ENCODE measurements around the gene APCS. TPM values are rescaled to one million over a fixed set of nuclear protein-coding genes. Genes with fewer than 3 reads are reported as not detected.

The APCS gene, protein sequence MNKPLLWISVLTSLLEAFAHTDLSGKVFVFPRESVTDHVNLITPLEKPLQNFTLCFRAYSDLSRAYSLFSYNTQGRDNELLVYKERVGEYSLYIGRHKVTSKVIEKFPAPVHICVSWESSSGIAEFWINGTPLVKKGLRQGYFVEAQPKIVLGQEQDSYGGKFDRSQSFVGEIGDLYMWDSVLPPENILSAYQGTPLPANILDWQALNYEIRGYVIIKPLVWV
- total RNA-seq, result not detected in 2 replicates

DNA sequence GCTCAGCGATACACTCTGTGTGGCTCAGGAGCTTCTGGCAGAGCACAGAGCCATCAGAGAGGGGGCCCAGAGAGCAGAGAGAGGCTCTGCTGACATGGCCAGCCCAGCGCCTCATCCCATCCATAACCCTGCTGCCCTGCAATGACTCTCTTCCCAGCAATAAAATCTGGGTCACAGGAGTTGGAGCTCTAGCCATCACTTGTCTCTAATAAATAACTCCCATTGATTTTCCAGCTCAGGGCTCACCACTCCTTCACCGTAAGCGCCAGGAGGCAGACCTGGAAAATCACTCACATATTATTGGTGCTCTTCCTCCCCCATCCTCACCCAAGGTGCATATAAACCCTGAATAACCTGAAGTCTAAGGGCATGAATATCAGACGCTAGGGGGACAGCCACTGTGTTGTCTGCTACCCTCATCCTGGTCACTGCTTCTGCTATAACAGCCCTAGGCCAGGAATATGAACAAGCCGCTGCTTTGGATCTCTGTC lies at the start of gene APCS:
TSS of gene APCS (plus strand) at position 366 of the 491 bp plus-strand sequence. CDS start at position 462, 96 bp downstream.
- H3K9me3 Mint-ChIP-seq, result peaks cover 4% of the 10 kb centered on the region
- no peak within 1 kb of the TSS for H3K27ac Mint-ChIP-seq
- H3K4me1 Mint-ChIP-seq, result no peaks in the 10 kb centered on the region
- no peaks in the 10 kb centered on the region for H3K27me3 Mint-ChIP-seq
- H3K4me3 Mint-ChIP-seq, result no peak within 1 kb of the TSS
- no peaks in the 10 kb centered on the region for H3K36me3 Mint-ChIP-seq (ENCODE audit: low read depth)
- intact Hi-C loops (cut with micrococcal nuclease), result no loop called here
- DNase-seq, result no peak

DNA sequence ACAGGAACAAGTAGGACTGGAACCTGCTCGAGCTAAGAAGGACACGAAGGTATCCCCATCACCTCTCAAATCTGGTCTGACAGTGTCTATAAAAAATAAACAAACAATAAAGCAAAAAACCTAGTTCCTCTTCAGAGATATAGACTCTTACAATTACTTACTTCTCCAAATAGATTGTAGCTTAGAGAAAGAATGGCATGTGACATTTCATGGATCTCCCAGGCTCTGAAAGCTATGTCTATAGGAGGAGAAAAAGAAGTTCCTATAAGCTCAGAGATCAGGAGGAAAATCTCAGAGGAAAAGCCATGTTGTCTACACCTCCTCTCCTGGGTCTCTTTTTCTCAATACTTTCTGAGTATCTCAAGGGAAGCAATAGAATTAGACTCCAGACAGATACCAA lies 39.5 kb upstream of the APCS start:
- intact Hi-C loops (cut with micrococcal nuclease), result no loop called here
- no peak for DNase-seq
- Mint-ChIP-seq H3K9me3 (no peaks in the 10 kb centered on the region), H3K36me3 (ENCODE audit: low read depth) (no peaks in the 10 kb centered on the region), H3K4me1 (no peaks in the 10 kb centered on the region), H3K27me3 (no peaks in the 10 kb centered on the region), H3K27ac (no peak overlapping the region), H3K4me3 (no peak overlapping the region)

DNA sequence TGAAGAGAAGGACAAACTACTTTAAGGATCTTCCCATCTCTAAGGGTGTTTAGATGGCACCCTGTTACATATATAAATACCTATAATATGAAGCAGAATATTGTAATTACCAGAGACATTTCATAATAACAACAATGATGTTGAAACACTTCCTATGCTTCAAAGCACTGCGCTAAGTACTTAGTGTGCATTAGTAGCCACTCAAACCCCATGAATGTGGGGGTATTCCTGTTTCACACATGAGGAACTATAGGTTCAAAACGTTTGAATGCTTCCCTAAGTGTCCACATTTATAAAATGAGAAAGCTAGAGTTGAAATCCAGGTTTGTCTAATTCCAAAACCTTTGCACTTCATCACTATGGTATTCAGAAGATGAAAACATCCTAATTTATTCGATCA lies 33.4 kb upstream of the APCS start:
- Mint-ChIP-seq H3K4me3 (no peak overlapping the region), H3K4me1 (no peaks in the 10 kb centered on the region), H3K36me3 (ENCODE audit: low read depth) (no peaks in the 10 kb centered on the region), H3K27ac (no peak overlapping the region), H3K27me3 (no peaks in the 10 kb centered on the region), H3K9me3 (no peaks in the 10 kb centered on the region)
- intact Hi-C loops (cut with micrococcal nuclease), result no loop called here
- DNase-seq, result no peak

DNA sequence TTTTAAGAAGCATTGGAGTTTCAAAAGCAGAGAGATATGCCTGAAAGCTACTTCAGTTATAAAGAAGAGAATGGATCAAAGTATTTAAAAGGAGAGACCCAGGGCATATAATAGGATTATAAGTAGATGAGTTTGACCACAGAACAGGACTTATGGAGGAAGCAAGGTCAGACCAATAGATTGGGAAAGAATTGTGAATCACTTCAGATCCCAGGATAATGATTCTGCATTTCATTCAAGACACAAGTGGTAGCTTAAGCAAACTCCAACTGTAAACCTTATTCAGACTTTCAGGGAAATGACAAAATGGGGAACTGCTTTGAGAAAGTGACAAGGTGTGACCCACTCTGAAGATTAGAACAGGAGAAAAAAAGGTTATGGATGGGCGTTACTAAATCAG lies 32.9 kb upstream of the APCS start:
- Mint-ChIP-seq H3K27me3 (no peaks in the 10 kb centered on the region), H3K4me3 (no peak overlapping the region), H3K9me3 (no peaks in the 10 kb centered on the region), H3K4me1 (no peaks in the 10 kb centered on the region), H3K27ac (no peak overlapping the region), H3K36me3 (ENCODE audit: low read depth) (no peaks in the 10 kb centered on the region)
- intact Hi-C loops (cut with micrococcal nuclease), result no loop called here
- DNase-seq, result no peak

DNA sequence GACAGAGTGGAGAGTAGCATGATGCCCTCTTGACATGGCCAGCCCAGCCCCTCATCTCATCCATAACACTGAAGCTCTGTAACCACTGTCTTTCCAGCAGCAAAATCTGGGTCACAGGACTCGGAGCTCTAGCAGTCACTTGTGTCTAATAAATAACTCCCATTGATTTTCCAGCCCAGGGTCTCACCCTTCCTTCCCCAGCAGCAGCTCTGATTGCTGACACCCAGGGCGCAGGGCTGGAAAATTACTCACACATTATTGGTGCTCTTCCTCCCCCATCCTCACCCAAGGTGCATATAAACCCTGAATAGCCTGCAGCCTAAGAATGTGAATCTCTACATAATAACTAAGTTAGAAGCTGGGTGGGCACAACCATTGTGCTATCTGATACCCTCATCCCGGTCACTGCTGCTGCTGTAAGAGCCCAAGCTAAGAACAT lies 30.7 kb upstream of the APCS start:
- DNase-seq, result no peak
- no peaks in the 10 kb centered on the region for H3K27me3 Mint-ChIP-seq
- H3K27ac Mint-ChIP-seq, result no peak overlapping the region
- intact Hi-C loops (cut with micrococcal nuclease), result no loop called here
- no peaks in the 10 kb centered on the region for H3K4me1 Mint-ChIP-seq
- no peaks in the 10 kb centered on the region for H3K36me3 Mint-ChIP-seq (ENCODE audit: low read depth)
- no peak overlapping the region for H3K4me3 Mint-ChIP-seq
- H3K9me3 Mint-ChIP-seq, result no peaks in the 10 kb centered on the region

DNA sequence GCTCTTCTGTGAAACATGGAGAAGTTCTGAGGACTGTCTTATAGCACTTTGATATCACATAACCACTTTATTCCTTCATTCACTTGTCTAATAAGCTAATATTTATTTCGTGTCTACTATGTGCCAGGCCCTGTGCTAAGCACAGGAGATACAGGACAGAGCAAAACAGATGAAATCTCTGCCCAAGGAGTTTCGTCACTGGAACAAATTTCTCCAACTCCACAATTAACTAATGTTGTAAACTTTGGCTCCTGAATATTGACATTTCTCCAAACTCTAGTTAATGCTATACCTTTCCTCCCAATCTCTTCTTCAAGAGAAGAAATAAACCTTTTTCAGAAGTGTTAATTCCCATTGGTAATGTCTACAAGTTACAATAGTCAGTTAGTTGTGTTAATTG lies 27.0 kb upstream of the APCS start:
- no peak overlapping the region for H3K27ac Mint-ChIP-seq
- no peaks in the 10 kb centered on the region for H3K4me1 Mint-ChIP-seq
- H3K36me3 Mint-ChIP-seq (ENCODE audit: low read depth), result no peaks in the 10 kb centered on the region
- no peak overlapping the region for H3K4me3 Mint-ChIP-seq
- no peaks in the 10 kb centered on the region for H3K9me3 Mint-ChIP-seq
- intact Hi-C loops (cut with micrococcal nuclease), result no loop called here
- no peak for DNase-seq
- H3K27me3 Mint-ChIP-seq, result no peaks in the 10 kb centered on the region

DNA sequence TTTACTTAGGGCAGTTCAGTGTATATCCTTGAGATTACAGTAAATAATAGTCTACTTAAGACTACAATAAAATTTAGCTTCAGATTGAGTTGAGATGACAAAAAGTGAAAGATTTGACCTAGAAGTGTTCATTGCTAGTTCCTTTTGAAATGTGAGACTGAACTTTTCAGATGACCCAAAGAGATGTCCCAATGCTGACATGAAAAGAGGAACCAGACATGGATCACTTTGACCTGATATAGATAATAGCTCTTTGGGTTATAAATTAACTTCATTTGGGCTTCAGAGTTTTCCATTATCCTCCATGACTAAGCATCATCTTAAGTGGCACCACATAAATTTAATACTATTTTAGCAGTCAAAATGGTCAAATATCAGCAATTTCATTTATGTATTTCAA lies 26.1 kb upstream of the APCS start:
- Mint-ChIP-seq H3K27ac (no peak overlapping the region), H3K4me3 (no peak overlapping the region), H3K27me3 (no peaks in the 10 kb centered on the region), H3K4me1 (no peaks in the 10 kb centered on the region), H3K36me3 (ENCODE audit: low read depth) (no peaks in the 10 kb centered on the region), H3K9me3 (no peaks in the 10 kb centered on the region)
- DNase-seq, result no peak
- intact Hi-C loops (cut with micrococcal nuclease), result no loop called here

DNA sequence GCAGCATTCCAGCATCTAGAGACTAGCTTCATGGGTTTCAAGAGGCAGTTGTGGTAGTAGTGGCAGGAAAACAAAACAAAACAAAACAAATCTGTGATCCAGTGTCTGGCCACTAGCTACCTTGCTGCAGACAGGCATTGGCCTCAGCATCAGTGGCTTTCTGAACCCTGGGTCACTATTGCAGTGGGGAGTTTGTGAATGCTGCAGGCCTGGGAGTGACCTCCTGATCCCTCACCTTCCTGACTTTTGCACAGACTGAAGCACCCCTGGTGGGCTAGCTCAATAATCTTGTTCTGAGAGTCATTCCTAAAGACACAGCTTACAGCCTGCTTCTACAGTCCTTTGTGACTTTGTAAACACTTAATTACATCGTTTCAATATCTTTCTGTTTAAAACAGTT lies 24.9 kb upstream of the APCS start:
- Mint-ChIP-seq H3K27ac (no peak overlapping the region), H3K9me3 (no peaks in the 10 kb centered on the region), H3K36me3 (ENCODE audit: low read depth) (no peaks in the 10 kb centered on the region), H3K27me3 (no peaks in the 10 kb centered on the region), H3K4me1 (no peaks in the 10 kb centered on the region), H3K4me3 (no peak overlapping the region)
- intact Hi-C loops (cut with micrococcal nuclease), result no loop called here
- no peak for DNase-seq

DNA sequence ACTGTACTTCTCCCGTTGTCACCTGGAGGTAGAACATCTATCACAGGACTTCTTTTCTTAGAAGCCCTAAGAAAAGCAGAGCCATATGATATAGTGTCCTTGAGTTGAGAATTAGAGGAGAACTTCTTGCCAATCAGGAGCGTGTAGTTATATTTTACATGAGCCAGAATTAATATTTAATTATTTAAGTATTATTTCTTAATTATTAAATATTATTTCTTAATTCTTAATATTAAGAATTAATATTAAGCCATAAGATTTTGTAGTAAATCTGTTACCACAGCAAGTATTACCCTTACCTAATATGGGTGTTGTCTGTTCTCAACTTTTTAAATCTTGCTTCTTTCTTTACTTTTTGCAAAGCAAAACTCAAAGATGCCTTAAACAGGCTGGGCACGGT lies 10.2 kb upstream of the APCS start:
- DNase-seq, result no peak
- H3K4me1 Mint-ChIP-seq, result no peaks in the 10 kb centered on the region
- no peaks in the 10 kb centered on the region for H3K27me3 Mint-ChIP-seq
- H3K36me3 Mint-ChIP-seq (ENCODE audit: low read depth), result no peaks in the 10 kb centered on the region
- no peaks in the 10 kb centered on the region for H3K9me3 Mint-ChIP-seq
- no peak overlapping the region for H3K27ac Mint-ChIP-seq
- H3K4me3 Mint-ChIP-seq, result no peak overlapping the region
- intact Hi-C loops (cut with micrococcal nuclease), result no loop called here

DNA sequence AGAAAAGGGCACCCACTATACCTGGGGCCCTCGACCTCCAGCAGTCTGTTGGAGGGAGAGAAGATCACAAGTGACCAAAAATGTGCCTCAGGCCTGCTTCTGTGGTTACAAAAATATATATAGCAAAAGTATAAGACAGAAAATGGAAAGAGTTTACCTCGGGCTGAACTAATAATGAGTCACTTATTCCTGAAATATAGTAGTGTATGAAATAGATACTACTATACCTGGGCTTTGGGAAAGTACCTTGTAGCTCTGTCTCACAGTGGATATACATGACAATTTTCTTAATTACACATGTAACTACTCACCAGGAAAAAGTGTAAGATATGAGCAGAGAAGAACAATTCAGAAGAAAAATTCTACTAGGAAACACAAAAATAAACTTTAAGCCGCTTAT lies 7.3 kb upstream of the APCS start:
- no peaks in the 10 kb centered on the region for H3K27me3 Mint-ChIP-seq
- H3K4me3 Mint-ChIP-seq, result no peak overlapping the region
- H3K27ac Mint-ChIP-seq, result no peak overlapping the region
- no peaks in the 10 kb centered on the region for H3K36me3 Mint-ChIP-seq (ENCODE audit: low read depth)
- DNase-seq, result no peak
- H3K4me1 Mint-ChIP-seq, result no peaks in the 10 kb centered on the region
- no peaks in the 10 kb centered on the region for H3K9me3 Mint-ChIP-seq
- intact Hi-C loops (cut with micrococcal nuclease), result no loop called here

DNA sequence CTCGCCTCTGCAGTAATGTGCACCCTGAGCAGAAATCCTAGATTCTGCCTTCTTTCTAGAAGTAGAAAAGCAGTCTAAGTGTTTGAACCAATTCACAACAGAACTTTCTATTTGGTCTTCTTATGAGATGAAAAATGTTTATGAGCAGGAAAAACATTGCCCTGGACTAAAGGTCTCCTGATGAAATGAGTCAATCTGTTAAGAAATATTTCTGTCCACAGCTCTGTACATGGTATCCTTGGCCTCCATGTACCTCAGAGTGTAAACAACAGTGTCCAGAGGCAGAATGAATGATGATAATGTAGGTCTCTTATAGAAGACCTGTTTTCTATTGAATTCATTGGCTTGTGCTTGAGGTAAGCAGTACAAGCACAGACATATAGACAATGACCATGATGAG lies 6.2 kb upstream of the APCS start:
- Mint-ChIP-seq H3K9me3 (no peaks in the 10 kb centered on the region), H3K36me3 (ENCODE audit: low read depth) (no peaks in the 10 kb centered on the region), H3K4me1 (no peaks in the 10 kb centered on the region), H3K27ac (no peak overlapping the region), H3K27me3 (no peaks in the 10 kb centered on the region), H3K4me3 (no peak overlapping the region)
- intact Hi-C loops (cut with micrococcal nuclease), result no loop called here
- DNase-seq, result no peak

DNA sequence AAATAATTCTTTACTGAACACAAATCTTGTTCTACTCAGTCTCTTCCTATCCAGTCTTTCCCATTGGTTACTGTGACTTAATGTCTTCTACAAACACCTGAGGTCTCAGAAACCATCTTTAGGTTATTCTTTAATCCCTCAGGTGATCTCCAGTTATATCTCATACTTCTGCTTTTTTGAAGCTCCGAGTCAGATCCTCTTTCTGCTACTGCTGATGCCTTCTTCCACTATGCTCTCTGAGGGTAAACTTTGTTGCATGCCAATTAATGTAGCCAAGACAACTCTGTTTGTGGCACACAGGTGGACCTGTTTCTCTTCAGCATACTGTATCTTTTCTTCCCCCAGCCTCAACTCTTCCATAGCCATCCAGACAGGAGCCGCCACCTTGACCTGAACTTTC lies 3.1 kb upstream of the APCS start:
- no peaks in the 10 kb centered on the region for H3K4me1 Mint-ChIP-seq
- H3K27me3 Mint-ChIP-seq, result no peaks in the 10 kb centered on the region
- H3K27ac Mint-ChIP-seq, result no peak overlapping the region

DNA sequence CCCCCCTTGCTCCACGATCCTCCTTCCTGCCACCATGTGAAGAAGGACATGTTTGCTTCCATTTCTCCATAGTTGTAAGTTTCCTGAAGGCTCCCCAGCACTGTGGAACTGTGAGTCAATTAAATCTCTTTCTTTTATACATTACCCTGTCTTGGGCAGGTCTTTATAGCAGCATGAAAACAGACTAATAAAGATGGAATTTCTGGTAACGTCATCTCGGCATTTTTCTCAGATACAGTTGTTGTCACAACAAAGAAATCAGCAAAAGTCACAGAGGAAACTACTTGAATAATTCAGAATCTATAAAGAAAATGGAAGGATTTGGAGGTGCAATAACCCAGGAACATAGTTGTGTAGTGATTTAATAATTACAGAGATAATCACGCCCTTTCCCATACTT lies 4.4 kb downstream of the APCS start:
- no peaks in the 10 kb centered on the region for H3K36me3 Mint-ChIP-seq (ENCODE audit: low read depth)

More for the DNA sequence above, 3.1 kb upstream of the APCS start:
- Mint-ChIP-seq H3K36me3 (ENCODE audit: low read depth) (no peaks in the 10 kb centered on the region), H3K4me3 (no peak overlapping the region), H3K9me3 (no peaks in the 10 kb centered on the region)
- intact Hi-C loops (cut with micrococcal nuclease), result no loop called here
- no peak for DNase-seq

DNA sequence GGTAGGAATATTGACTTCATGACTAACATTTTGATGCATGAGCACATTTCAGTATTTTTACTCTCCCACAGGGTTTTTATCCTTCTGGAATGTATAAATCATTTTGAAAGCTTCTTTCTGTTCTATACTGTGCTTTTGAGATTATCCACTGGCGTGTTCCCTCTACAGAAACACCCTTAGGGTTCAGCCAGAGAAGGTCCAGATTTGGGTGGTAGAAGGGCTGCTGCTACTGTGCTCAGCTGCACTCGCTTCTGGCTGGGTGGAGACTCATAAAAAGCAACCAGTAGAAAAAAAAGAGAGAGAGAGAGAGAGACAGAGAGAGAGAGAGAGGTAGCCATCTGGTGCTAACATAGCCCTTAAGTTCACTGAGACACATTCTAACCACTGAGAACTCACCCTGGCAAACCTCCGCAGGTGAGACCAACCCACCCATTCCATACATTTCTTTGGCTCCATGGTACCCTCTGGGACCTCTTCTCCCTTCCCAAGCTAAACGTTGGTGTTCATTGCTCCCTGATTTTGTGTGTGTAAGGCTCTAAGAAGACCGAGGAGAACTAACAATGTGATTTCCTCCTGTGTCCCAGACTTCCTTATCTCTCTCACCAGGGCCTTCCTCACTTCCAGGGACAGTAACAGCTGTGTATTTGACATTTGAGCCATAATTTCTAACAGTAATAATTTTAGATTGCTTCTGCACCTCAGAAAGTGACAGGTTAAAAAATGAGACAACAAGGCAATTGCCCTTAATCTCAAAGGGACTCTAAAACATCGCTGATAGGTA lies 7.2 kb downstream of the APCS start:
- H3K4me3 Mint-ChIP-seq, result no peak overlapping the region
- H3K36me3 Mint-ChIP-seq (ENCODE audit: low read depth), result no peaks in the 10 kb centered on the region
- no peaks in the 10 kb centered on the region for H3K4me1 Mint-ChIP-seq
- H3K27ac Mint-ChIP-seq, result no peak overlapping the region
- no peaks in the 10 kb centered on the region for H3K27me3 Mint-ChIP-seq
- DNase-seq, result no peak
- intact Hi-C loops (cut with micrococcal nuclease), result no loop called here
- peaks cover 4% of the 10 kb centered on the region for H3K9me3 Mint-ChIP-seq

More for the DNA sequence above, 4.4 kb downstream of the APCS start:
- H3K4me1 Mint-ChIP-seq, result no peaks in the 10 kb centered on the region
- no peak overlapping the region for H3K4me3 Mint-ChIP-seq
- intact Hi-C loops (cut with micrococcal nuclease), result no loop called here
- no peak overlapping the region for H3K27ac Mint-ChIP-seq
- DNase-seq, result no peak
- peaks cover 4% of the 10 kb centered on the region for H3K9me3 Mint-ChIP-seq
- H3K27me3 Mint-ChIP-seq, result no peaks in the 10 kb centered on the region
